HG02763 (cell line): Measurements from ENCODE around the gene QPCT.

Source experiments
- ATAC-seq: cut with Tn5 transposase; IDR thresholded peaks from one replicate; pipeline ENCODE4 v1.9.1; 2021; ENCODE audit warnings: mild to moderate bottlenecking, moderate library complexity; ENCODE audit not compliant: unreplicated experiment

Gene QPCT

GRCh38 chr2:37324786-37325624 is 19.4 kb upstream of the QPCT start, which contains the start of gene PRKD3:
TSS of gene PRKD3 (minus strand) at chr2:37324833. CDS start at chr2:37316524, 8,309 bp downstream.
- peak; percentile 68 for ATAC-seq

DNA sequence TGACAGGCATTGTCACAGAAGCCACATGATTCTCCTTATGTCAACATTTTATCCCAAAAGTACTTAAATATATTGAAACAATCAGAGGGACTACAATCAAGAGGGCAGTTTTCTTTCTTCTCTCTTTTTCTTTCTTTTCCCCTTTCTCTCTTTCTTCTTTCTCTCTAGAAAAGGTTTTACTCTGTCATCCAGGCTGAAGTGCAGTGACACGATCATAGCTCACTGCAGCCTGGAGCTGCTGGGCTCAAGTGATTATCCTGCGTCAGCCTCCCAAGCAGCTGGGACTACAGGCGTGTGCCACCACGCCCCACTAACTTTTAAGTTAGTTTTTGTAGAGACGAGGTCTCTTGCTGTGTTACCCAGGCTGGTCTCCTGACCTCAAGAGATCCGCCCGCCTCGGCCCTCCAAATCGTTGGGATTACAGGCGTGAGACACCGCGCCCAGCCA is 18.8 kb upstream of the QPCT start:
- no peak for ATAC-seq

DNA sequence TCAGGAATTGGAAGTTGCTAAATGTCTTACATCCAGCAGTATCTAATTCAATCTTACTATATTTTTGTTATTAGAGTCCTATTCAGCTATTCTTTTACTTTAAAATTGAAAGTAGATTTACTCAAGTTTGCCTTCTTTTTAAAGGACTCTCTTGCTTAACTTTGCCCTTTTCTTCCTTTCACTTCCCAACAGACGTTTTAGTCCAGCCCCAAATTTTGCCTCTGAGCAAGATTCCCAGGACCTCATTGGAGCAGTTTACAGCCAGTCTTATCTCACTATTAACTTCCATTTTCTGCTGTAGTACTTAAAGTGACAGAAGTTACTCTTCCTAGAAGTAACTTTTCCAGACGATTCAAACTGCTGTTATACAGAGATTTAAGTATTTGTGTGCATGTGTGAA is 18.1 kb upstream of the QPCT start:
- no peak for ATAC-seq

DNA sequence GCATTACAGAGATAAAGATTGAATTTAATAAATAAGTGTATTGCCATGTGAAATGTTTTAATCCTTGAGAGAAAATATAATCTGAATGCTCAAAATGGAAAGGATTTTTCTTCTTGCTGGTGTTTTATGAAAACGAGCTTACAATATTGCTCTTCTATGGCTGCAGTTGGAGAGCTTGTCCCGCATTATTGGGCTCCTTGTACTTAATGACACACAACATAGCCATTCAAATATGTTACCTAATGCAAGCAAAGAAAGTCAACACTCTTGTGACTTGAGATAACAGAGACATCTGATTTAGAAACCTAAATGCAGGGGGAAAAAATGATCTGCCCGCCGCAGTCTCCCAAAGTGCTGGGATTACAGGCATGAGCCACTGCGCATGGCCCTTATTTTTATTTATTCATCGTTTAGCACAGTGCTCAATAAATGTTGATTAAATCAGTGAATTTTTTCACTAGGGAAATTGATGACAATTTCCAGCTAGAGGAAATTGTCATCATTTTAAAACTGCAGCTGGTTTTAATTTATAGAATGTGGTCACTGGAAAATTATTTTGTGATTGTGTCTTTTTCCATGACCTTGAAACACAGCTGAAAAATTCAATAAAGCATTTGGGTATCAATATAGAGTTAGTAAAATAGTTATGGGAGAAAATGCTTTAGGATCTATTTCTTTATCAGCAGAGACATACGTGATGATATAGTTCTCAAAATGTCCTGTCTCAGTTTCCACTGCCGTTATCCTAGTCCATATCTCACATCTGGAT is 17.4 kb upstream of the QPCT start:
- no peak for ATAC-seq

DNA sequence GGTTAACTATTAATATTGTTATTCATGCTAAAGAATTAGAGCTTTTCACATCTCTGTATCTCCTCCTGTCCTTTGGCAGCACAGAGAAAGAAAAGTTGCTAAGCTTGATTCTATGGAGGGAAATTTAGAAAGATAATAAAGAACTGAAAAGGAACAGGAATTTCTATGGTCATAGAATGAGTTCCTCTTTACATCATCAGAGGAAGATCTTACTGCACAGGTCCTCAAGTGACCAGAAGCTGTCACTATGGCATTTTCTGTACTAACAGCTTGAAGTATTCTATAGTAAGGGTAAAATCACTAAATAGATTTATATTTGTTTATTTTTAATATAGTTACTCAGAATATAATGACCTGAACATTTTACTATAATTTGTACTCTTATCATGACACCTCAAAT is 13.7 kb upstream of the QPCT start:
- no peak for ATAC-seq

DNA sequence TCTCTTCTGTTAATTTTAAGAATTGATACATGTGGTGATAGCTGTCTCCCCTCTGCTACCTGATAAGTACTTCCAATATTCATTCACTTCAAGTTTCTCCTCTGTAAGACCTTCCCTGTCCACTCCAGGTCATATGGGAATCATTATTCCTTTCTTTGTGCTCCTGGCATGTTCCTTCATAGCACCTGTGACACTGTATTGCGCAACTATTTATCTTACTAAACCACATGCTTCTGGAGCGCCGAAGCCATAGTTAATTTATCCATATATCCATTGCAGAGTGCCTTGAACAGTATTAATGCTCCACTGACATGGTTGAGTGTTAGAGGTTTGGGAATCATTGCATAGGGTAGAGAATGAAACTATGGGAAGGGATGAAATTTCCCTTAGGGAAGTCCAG is 11.9 kb upstream of the QPCT start:
- ATAC-seq = no peak

- ATAC-seq = no peak
These were observed 11.2 kb upstream of the QPCT start for GRCh38 chr2:37333256-37333655.

DNA sequence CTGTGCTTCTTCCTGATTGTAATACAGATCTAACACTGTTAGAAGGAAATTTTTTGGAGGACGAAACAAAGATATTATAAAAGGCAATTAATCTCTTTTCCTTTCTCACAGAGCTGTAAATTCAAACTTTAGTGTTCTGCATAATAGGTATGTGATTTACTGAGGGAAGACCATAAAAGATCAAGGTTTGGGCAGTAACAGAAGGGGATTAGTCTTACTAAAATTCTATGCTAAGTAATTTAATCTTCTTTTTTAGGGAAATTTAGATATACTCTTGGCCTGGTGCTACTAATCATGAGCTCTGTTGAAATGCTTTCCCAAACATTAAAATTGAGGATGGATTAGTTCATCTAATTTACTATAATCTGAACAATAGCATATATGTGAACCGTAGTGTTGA is 8.8 kb upstream of the QPCT start:
- ATAC-seq = no peak

- no peak for ATAC-seq
These were observed 6.7 kb upstream of the QPCT start for GRCh38 chr2:37337620-37338280.

- no peak for ATAC-seq
These were observed 5.5 kb upstream of the QPCT start for GRCh38 chr2:37338933-37339332.

GRCh38 chr2:37340637-37341036 is 3.8 kb upstream of the QPCT start:
- no peak for ATAC-seq

DNA sequence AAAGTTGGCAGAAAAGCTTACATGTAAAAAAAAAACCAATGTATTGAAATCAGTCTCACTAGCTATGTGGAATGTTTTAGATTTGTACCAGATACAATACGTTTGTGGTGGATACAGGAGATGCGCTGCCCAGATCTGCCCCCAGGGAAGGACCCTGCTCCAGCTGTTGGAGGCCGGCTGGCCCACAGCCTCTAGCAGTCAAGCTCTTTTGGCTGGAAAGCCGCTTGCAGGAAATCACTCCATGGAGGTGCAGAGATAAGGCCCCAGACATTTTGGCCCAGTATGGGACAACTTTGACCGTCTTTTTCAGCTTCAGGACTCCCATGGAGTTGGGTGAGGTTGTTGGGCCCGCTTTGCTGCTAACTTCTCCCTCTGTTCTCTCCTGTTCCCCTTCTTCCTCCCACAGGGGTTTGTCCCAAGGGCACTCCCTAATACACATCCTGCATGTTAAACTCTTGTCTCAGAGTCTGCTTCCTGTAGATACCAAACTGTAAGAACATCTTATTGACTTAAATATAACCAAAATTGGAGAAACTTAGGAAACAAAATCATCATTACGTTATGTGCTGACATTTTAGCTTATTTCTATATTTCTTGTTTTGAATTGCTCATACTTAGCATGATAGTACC is 1.7 kb upstream of the QPCT start:
- ATAC-seq = no peak

DNA sequence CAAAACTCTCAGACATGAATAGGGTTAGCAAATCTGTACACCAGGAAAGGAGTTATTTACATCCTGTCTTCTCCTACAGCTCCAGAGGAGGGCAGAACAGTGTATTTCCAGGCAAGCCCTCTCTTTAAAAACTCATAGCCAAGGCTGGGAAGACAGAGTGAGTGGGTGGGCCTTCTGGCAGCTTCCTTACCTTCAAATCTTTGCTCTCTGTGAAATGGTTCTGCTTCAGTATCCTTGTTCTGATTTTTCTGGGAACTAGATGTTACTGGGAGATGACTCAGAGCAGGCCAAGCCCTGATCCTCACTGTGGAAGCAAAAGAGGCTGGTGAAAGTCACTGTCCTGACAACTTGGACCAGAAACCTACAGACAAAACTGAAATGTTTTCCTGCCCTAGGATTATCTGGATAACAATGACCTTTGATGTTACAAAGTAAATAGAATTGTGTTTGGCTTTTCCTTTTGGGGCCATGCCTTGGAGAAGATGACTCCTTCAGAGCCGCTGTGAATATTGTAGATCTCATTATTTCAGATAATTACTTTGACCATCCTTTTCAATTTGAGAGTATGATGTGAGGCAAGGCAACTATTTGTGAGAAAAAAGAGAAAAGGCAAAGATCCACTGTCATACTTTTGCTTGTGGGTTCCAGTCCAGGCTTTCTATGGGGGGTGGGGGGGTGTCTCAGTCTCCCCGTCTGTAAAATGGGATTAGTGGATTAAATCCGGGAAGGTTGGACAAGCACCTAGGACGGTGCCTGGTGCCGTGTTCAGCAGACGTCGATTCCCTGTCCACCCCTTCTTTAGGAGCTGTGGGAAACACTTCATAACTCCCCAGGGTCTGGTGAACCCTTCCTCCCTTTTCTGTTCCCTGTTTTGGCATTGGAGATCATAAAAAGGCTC is 644 bp upstream of the QPCT start:
- no peak for ATAC-seq

- ATAC-seq = no peak
These were observed 3.7 kb downstream of the QPCT start for GRCh38 chr2:37348155-37348554.

DNA sequence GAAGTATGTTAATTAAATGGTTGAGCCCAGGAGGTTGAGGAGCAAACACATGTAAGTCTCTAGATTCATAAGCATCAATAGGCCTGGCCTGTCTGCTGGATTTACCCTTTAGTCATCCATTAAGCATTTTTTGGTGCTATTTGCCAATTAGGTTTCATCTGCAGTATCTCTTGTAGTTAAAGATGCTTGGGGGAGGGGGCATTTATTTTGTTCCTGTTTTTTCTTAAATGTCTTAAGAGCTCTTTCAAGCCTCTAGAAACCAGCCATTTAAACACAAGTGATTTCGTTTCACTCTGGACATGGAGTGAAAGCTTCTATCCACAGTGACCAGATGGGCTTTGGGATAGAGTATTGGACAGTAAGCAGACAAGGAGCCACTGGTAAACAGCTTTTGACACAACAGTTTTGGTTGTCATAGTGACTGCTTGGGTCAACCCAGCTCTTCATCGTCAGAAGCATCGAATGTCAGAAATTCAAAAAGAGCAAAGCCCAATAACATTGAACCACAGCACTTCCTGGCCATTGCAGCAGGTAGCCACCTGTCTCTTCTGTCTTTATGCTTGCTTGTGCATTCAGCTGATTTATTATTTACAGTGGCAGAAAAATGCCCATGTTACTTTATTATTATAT is 4.9 kb downstream of the QPCT start:
- ATAC-seq = no peak

DNA sequence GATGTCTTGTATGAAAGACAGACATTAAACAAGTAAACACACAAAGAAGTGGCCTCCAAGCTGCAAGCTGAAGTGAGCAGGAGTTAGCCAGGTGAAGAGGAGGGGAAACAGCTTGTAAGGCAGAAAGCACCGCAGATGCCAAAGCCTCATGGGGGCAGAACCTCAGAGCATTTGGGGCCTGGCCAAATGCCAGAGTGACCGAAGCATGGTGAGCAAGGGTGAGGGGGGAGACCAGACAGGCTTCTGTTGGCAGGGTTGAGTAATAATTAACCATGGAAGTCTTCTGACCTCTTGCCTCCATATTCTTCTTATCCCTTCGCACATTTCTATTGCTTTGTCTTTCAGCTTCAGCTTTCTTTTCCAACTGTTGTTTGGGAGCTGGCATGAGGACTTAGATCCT is 5.6 kb downstream of the QPCT start:
- ATAC-seq = peak; percentile 77

- no peak for ATAC-seq
These were observed 10.1 kb downstream of the QPCT start for GRCh38 chr2:37354531-37354930.

DNA sequence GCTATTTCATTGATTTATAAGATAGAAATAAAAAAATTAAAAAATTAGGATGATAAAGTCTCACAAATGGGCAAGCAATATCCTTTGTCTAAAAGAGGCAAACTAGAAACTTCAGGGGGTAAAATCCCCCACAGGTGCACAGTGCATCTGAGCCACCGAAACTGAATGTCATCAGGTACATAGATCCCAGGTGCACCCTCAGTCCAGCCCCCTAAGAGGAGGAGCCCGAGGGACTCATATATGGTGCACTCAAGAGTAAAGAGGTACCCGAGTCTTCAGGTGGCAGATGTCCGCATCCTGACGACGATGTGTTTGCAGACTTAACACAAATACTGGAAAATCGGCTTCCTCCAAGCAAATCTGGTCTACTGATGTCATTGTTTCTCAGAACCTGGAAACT is 11.3 kb downstream of the QPCT start:
- ATAC-seq = no peak

GRCh38 chr2:37356299-37356698 is 11.9 kb downstream of the QPCT start:
- ATAC-seq = no peak

GRCh38 chr2:37357069-37357468 is 12.6 kb downstream of the QPCT start:
- no peak for ATAC-seq
